Keratinocyte (primary cell): ENCODE data around the gene CCL7. TPM values are rescaled to one million over a fixed set of nuclear protein-coding genes. Genes with fewer than 3 reads are reported as not detected.

Experiments
- DNase-seq: peaks from one replicate; pipeline ENCODE4 v3.0.0-alpha.2; 2011; ENCODE audit warnings: low read depth, missing footprints, low spot score
- FAIRE-seq: peaks from 2 replicates; lab custom pipeline; 2011; peaks lifted over from hg19 to GRCh38; lab: Jason Lieb, UNC
- H2AFZ ChIP-seq: 2 replicates; pipeline ENCODE4 v1.6.0; 2012; ENCODE audit warnings: low read length, control low read depth, inconsistent platforms; ENCODE audit not compliant: control insufficient read depth
- H3K27ac ChIP-seq: 2 replicates; pipeline ENCODE4 v1.5.1; 2011; ENCODE audit warnings: low read length; ENCODE audit not compliant: control insufficient read depth, insufficient read depth
- H3K27me3 ChIP-seq: 3 replicates; pipeline ENCODE4 v1.6.0; 2011; ENCODE audit warnings: low read length; ENCODE audit not compliant: control insufficient read depth, insufficient read depth; ENCODE audit errors: extremely low read depth
- H3K36me3 ChIP-seq, 2 experiments: 2 replicates in 1 of 2; 3 replicates in 1 of 2; pipeline ENCODE4 v1.5.1; 2011; ENCODE audit warnings: low read length in 2 of 2, mild to moderate bottlenecking in 1 of 2; ENCODE audit not compliant: control insufficient read depth in 2 of 2, insufficient read depth in 2 of 2; ENCODE audit errors: extremely low read depth in 1 of 2
- H3K4me1 ChIP-seq: 3 replicates; pipeline ENCODE4 v1.5.1; 2011; ENCODE audit warnings: low read length; ENCODE audit not compliant: control insufficient read depth, insufficient read depth; ENCODE audit errors: extremely low read depth
- H3K4me2 ChIP-seq: 3 replicates; pipeline ENCODE4 v1.6.0; 2011; ENCODE audit warnings: low read depth, low read length; ENCODE audit not compliant: control insufficient read depth, insufficient read depth; ENCODE audit errors: extremely low read depth
- H3K4me3 ChIP-seq, 3 experiments: fragments of 200-600 bp in 1 of 3; sonication (generic) in 1 of 3; 2 replicates in 2 of 3; 3 replicates in 1 of 3; pipeline ENCODE4 v1.5.1; 2011 to 2016; ENCODE audit warnings: low read length in 3 of 3, mild to moderate bottlenecking in 3 of 3, control low read depth in 2 of 3, inconsistent platforms in 1 of 3, low read depth in 1 of 3, mixed read lengths in 1 of 3, mixed run types in 1 of 3, moderate library complexity in 1 of 3; ENCODE audit not compliant: control insufficient read depth in 2 of 3, insufficient read depth in 2 of 3; ENCODE audit errors: extremely low read depth in 1 of 3
- H3K79me2 ChIP-seq: 2 replicates; pipeline ENCODE4 v1.6.0; 2012; ENCODE audit warnings: low read length; ENCODE audit not compliant: control insufficient read depth, insufficient read depth
- H3K9ac ChIP-seq: 3 replicates; pipeline ENCODE4 v1.6.0; 2011; ENCODE audit warnings: low read length; ENCODE audit not compliant: control insufficient read depth, insufficient read depth; ENCODE audit errors: extremely low read depth
- H3K9me1 ChIP-seq: 3 replicates; pipeline ENCODE4 v1.6.0; 2011; ENCODE audit warnings: low read length; ENCODE audit not compliant: control insufficient read depth, insufficient read depth; ENCODE audit errors: extremely low read depth
- H3K9me3 ChIP-seq: 2 replicates; pipeline ENCODE4 v1.5.1; 2012; ENCODE audit warnings: low read depth, low read length; ENCODE audit not compliant: control insufficient read depth
- H4K20me1 ChIP-seq: 3 replicates; pipeline ENCODE4 v1.6.0; 2011; ENCODE audit warnings: low read length; ENCODE audit not compliant: control insufficient read depth, insufficient read depth; ENCODE audit errors: extremely low read depth
- EZH2 ChIP-seq: IDR thresholded peaks from one replicate; pipeline ENCODE4 v1.6.1; 2012; ENCODE audit warnings: inconsistent platforms, mild to moderate bottlenecking, low read length, moderate library complexity
- dilution Hi-C: fragments of 300-500 bp; cut with MboI; formaldehyde crosslinking; loops from one replicate; pipeline ENCODE4 v1.7.0; 2020; ENCODE audit warnings: low sequenced_read_pairs; ENCODE audit not compliant: extremely low pct_ligation_motif_present
- polyA plus RNA-seq, 5 experiments: library from polyadenylated mRNA; depleted of rRNA in 3 of 5; stranded (reverse) in 3 of 5; stranded (forward) in 1 of 5; unstranded in 1 of 5; fragments of >200 nt; gene quantifications; 1 replicate in 1 of 5; 2 replicates in 3 of 5; 3 replicates in 1 of 5; pipeline versions ENCODE4 v1.2.1 to v1.2.3, GENCODE V29; 2011 to 2012; ENCODE audit warnings: missing spikeins in 2 of 5, low read depth in 1 of 5, low replicate concordance in 1 of 5
- TF ChIP-seq, protein P1 (sequence below), 3 experiments: IDR thresholded peaks in 1 of 3; conservative IDR thresholded peaks in 1 of 3; optimal IDR thresholded peaks in 1 of 3; 2 replicates in 2 of 3; 3 replicates in 1 of 3; pipeline versions ENCODE3 to v1.5.1; 2011; ENCODE audit warnings: low read length in 3 of 3, mild to moderate bottlenecking in 3 of 3, moderate library complexity in 2 of 3, control low read depth in 1 of 3, inconsistent platforms in 1 of 3; ENCODE audit not compliant: insufficient read depth in 2 of 3; ENCODE audit errors: extremely low read depth in 1 of 3

The CCL7 gene
- polyA plus RNA-seq, 1 donor (not counting 4 experiments of a cell fraction or from before 2014, with no cell fraction given) = not detected

- no peaks in the 10 kb centered on the region for H4K20me1 ChIP-seq
- H3K27ac ChIP-seq = no peak overlapping the region
- H3K9me1 ChIP-seq = no peaks in the 10 kb centered on the region
- H3K4me3 ChIP-seq = no peak overlapping the region
- no peaks in the 10 kb centered on the region for H3K79me2 ChIP-seq
- peaks cover 4% of the 10 kb centered on the region for H3K27me3 ChIP-seq
- DNase-seq (no peak), FAIRE-seq (no peak)
- no peak overlapping the region for H3K9ac ChIP-seq
- no peaks in the 10 kb centered on the region for H3K9me3 ChIP-seq
- H2AFZ ChIP-seq = no peak overlapping the region
- dilution Hi-C loops = no loop called here
- peaks cover 2% of the 10 kb centered on the region for H3K4me1 ChIP-seq
- no peak overlapping the region for H3K4me2 ChIP-seq
- TF ChIP-seq, protein P1, sequence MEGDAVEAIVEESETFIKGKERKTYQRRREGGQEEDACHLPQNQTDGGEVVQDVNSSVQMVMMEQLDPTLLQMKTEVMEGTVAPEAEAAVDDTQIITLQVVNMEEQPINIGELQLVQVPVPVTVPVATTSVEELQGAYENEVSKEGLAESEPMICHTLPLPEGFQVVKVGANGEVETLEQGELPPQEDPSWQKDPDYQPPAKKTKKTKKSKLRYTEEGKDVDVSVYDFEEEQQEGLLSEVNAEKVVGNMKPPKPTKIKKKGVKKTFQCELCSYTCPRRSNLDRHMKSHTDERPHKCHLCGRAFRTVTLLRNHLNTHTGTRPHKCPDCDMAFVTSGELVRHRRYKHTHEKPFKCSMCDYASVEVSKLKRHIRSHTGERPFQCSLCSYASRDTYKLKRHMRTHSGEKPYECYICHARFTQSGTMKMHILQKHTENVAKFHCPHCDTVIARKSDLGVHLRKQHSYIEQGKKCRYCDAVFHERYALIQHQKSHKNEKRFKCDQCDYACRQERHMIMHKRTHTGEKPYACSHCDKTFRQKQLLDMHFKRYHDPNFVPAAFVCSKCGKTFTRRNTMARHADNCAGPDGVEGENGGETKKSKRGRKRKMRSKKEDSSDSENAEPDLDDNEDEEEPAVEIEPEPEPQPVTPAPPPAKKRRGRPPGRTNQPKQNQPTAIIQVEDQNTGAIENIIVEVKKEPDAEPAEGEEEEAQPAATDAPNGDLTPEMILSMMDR (optimal IDR thresholded peaks at IDR 0.05 in 1 of 3, IDR thresholded peaks at IDR 0.05 in 1 of 3, conservative IDR thresholded peaks at IDR 0.05 in 1 of 3; ENCODE audit: extremely low read depth in 1 of 3, insufficient read depth in 2 of 3, low read length in 3 of 3) = no peak
- no peak for TF ChIP-seq EZH2
- H3K36me3 ChIP-seq = no peaks in the 10 kb centered on the region
Observed at GRCh38 chr17:34276826-34277225, 6.8 kb downstream of the CCL7 start.

DNA sequence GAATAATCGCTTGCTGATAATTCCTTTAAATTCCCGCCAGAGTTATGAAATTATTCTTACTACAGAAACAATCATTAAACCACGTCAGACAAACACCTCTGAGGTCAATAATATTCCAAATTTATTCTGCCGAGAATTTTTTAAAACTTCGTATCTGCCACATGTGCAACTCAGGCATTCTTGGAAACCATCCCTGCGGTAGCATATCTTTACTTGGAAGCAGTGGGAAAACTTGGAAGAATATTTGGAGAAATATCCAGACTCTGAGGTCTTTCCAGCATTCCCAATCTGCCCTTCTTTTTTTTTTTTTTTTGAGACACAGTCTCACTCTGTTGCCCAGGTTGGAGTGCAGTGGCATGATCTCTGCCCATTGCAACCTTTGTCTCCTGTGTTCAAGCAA lies 13.6 kb downstream of the CCL7 start:
- FAIRE-seq = no peak
- no peak for DNase-seq
- H3K9me3 ChIP-seq = no peaks in the 10 kb centered on the region
- H3K9me1 ChIP-seq = no peaks in the 10 kb centered on the region
- no peak overlapping the region for H3K9ac ChIP-seq
- dilution Hi-C loops = no loop called here
- no peak overlapping the region for H3K4me2 ChIP-seq
- no peaks in the 10 kb centered on the region for H3K36me3 ChIP-seq
- no peak overlapping the region for H2AFZ ChIP-seq
- H3K27me3 ChIP-seq = peaks cover 9% of the 10 kb centered on the region
- TF ChIP-seq EZH2 = no peak
- no peak overlapping the region for H3K27ac ChIP-seq
- no peak overlapping the region for H3K4me3 ChIP-seq
- H4K20me1 ChIP-seq = no peaks in the 10 kb centered on the region
- no peaks in the 10 kb centered on the region for H3K79me2 ChIP-seq
- no peaks in the 10 kb centered on the region for H3K4me1 ChIP-seq

DNA sequence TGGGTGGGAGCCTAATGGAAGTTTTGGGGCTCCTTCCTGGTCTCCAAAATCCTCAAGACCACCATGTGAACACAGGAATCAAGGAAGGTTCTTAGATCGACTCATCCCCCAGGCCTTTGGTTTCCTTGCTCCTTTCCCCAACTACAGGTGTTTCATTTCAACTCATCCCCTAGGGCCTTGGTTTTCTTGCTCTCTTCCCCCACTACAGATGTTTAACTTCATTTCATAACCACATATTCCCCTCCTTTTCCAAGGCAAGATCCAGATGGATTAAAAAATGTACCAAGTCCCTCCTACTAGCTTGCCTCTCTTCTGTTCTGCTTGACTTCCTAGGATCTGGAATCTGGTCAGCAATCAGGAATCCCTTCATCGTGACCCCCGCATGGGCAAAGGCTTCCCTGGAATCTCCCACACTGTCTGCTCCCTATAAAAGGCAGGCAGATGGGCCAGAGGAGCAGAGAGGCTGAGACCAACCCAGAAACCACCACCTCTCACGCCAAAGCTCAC lies 15.3 kb downstream of the CCL7 start, which contains the start of gene CCL11:
Gene CCL11 (plus strand): TSS at position 457 of the 507 bp plus-strand sequence. CDS start 67 bp downstream, outside the sequence.
- DNase-seq = no peak
- H3K4me3 ChIP-seq = no peak within 1 kb of the TSS
- no peak within 1 kb of the TSS for H3K9ac ChIP-seq
- no peaks in the 10 kb centered on the region for H3K9me3 ChIP-seq
- no peaks in the 10 kb centered on the region for H3K4me1 ChIP-seq
- peaks cover 9% of the 10 kb centered on the region for H3K27me3 ChIP-seq
- H4K20me1 ChIP-seq = no peaks in the 10 kb centered on the region
- no peak for FAIRE-seq
- no peak for TF ChIP-seq EZH2
- H2AFZ ChIP-seq = no peak within 1 kb of the TSS
- no peaks in the 10 kb centered on the region for H3K36me3 ChIP-seq
- no peak within 1 kb of the TSS for H3K4me2 ChIP-seq
- no peak within 1 kb of the TSS for H3K27ac ChIP-seq
- no peaks in the 10 kb centered on the region for H3K79me2 ChIP-seq
- dilution Hi-C loops = no loop called here
- no peaks in the 10 kb centered on the region for H3K9me1 ChIP-seq
